Neural progenitor cell (in vitro differentiated cells): ENCODE results near the gene DEAF1. TPM values are rescaled to one million over a fixed set of nuclear protein-coding genes. Genes with fewer than 3 reads are reported as not detected.

Experiments
- DNase-seq: peaks from one replicate; pipeline ENCODE4 v3.0.0-alpha.2; 2016; ENCODE audit warnings: low spot score
- H2AFZ ChIP-seq: fragments of 200-600 bp; sonication (generic); replicated peaks from 2 replicates; pipeline ENCODE4 v1.6.1; 2016; ENCODE audit warnings: antibody characterized with exemption
- H3F3A ChIP-seq: fragments of 200-600 bp; sonication (generic); 2 replicates; pipeline ENCODE4 v1.6.1; 2016; ENCODE audit warnings: antibody characterized with exemption, low read depth
- H3K27ac ChIP-seq: fragments of 200-600 bp; sonication (generic); 2 replicates; pipeline ENCODE4 v1.5.1; 2016; ENCODE audit warnings: mild to moderate bottlenecking
- H3K27me3 ChIP-seq: fragments of 200-600 bp; sonication (generic); 2 replicates; pipeline ENCODE4 v1.6.1; 2016; ENCODE audit warnings: mild to moderate bottlenecking, moderate library complexity
- H3K36me3 ChIP-seq: fragments of 200-600 bp; sonication (generic); 2 replicates; pipeline ENCODE4 v1.5.1; 2016
- H3K4me1 ChIP-seq: fragments of 200-600 bp; sonication (generic); 2 replicates; pipeline ENCODE4 v1.6.1; 2016; ENCODE audit warnings: mixed run types
- H3K4me2 ChIP-seq: fragments of 200-600 bp; sonication (generic); 2 replicates; pipeline ENCODE4 v1.6.1; 2016
- H3K4me3 ChIP-seq: fragments of 200-600 bp; sonication (generic); 2 replicates; pipeline ENCODE4 v1.5.1; 2016
- H3K79me2 ChIP-seq: fragments of 200-600 bp; sonication (generic); 2 replicates; pipeline ENCODE4 v1.6.1; 2016; ENCODE audit warnings: low read depth
- H3K9ac ChIP-seq: fragments of 200-600 bp; sonication (generic); 2 replicates; pipeline ENCODE4 v1.6.1; 2016
- H3K9me3 ChIP-seq: fragments of 200-600 bp; sonication (generic); 2 replicates; pipeline ENCODE4 v1.5.1; 2016; ENCODE audit warnings: low read depth
- H4K20me1 ChIP-seq: fragments of 200-600 bp; sonication (generic); 2 replicates; pipeline ENCODE4 v1.6.1; 2016; ENCODE audit warnings: low read depth
- H3K27ac Mint-ChIP-seq: 3 replicates; pipeline ENCODE4 v1.8.0; 2021; ENCODE audit warnings: mixed read lengths
- H3K27me3 Mint-ChIP-seq: 2 replicates; pipeline ENCODE4 v1.8.0; 2022; ENCODE audit warnings: low read depth, mild to moderate bottlenecking, inconsistent platforms, moderate library complexity, mixed read lengths; ENCODE audit not compliant: insufficient read depth
- H3K36me3 Mint-ChIP-seq: 3 replicates; pipeline ENCODE4 v1.8.0; 2021; ENCODE audit warnings: mixed read lengths
- H3K4me1 Mint-ChIP-seq: 3 replicates; pipeline ENCODE4 v1.8.0; 2021; ENCODE audit warnings: mixed read lengths
- H3K4me3 Mint-ChIP-seq: 3 replicates; pipeline ENCODE4 v1.8.0; 2021; ENCODE audit warnings: mild to moderate bottlenecking, moderate library complexity, mixed read lengths
- H3K9me3 Mint-ChIP-seq: 3 replicates; pipeline ENCODE4 v1.8.0; 2020; ENCODE audit warnings: mixed read lengths
- EZH2 ChIP-seq: fragments of 200-600 bp; sonication (generic); IDR thresholded peaks from 2 replicates; pipeline ENCODE4 v1.6.1; 2017; ENCODE audit warnings: antibody characterized with exemption, mild to moderate bottlenecking, moderate library complexity
- EZH2phosphoT487 ChIP-seq: fragments of 200-600 bp; sonication (generic); IDR thresholded peaks from 2 replicates; pipeline ENCODE4 v1.6.1; 2017; ENCODE audit warnings: antibody characterized with exemption
- total RNA-seq: library from RNA; depleted of rRNA; stranded (reverse); fragments of >200 nt; gene quantifications from 2 replicates; pipeline ENCODE4 v1.2.3, GENCODE V29; 2015; ENCODE audit warnings: low replicate concordance
- TF ChIP-seq, protein P1 (sequence below): fragments of 200-600 bp; sonication (generic); IDR thresholded peaks from 2 replicates; pipeline ENCODE4 v1.5.1; 2017; ENCODE audit warnings: antibody characterized with exemption, mild to moderate bottlenecking

DEAF1 gene
- total RNA-seq, 1 donor from 2014 or later = 38.4 TPM

- Mint-ChIP-seq H3K4me3 (peak overlapping the region; percentile 35), H3K4me1 (peaks cover 2% of the 10 kb centered on the region), H3K36me3 (peaks cover 4% of the 10 kb centered on the region), H3K27ac (no peak overlapping the region), H3K9me3 (no peaks in the 10 kb centered on the region), H3K27me3 (peaks cover 14% of the 10 kb centered on the region)
- H3K27ac ChIP-seq = no peak overlapping the region
- H3K4me2 ChIP-seq = peak overlapping the region; percentile 85
- H3K79me2 ChIP-seq = no peaks in the 10 kb centered on the region
- peaks cover 22% of the 10 kb centered on the region for H3K27me3 ChIP-seq
- H3K9ac ChIP-seq = no peak overlapping the region
- H3F3A ChIP-seq = no peaks in the 10 kb centered on the region
- H3K36me3 ChIP-seq = no peaks in the 10 kb centered on the region
- no peak overlapping the region for H2AFZ ChIP-seq
- no peak for DNase-seq
- peaks cover 14% of the 10 kb centered on the region for H4K20me1 ChIP-seq
- peak overlapping the region; percentile 48 for H3K4me3 ChIP-seq
- TF ChIP-seq, protein P1, sequence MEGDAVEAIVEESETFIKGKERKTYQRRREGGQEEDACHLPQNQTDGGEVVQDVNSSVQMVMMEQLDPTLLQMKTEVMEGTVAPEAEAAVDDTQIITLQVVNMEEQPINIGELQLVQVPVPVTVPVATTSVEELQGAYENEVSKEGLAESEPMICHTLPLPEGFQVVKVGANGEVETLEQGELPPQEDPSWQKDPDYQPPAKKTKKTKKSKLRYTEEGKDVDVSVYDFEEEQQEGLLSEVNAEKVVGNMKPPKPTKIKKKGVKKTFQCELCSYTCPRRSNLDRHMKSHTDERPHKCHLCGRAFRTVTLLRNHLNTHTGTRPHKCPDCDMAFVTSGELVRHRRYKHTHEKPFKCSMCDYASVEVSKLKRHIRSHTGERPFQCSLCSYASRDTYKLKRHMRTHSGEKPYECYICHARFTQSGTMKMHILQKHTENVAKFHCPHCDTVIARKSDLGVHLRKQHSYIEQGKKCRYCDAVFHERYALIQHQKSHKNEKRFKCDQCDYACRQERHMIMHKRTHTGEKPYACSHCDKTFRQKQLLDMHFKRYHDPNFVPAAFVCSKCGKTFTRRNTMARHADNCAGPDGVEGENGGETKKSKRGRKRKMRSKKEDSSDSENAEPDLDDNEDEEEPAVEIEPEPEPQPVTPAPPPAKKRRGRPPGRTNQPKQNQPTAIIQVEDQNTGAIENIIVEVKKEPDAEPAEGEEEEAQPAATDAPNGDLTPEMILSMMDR = no peak
- TF ChIP-seq EZH2 (no peak), EZH2phosphoT487 (no peak)
- no peaks in the 10 kb centered on the region for H3K9me3 ChIP-seq
- H3K4me1 ChIP-seq = peaks cover 15% of the 10 kb centered on the region
Observed at GRCh38 chr11:704781-705645, 10.0 kb upstream of the DEAF1 start.

GRCh38 chr11:704228-704674 is 9.2 kb upstream of the DEAF1 start:
- peaks cover 4% of the 10 kb centered on the region for H3K36me3 Mint-ChIP-seq
- H3K4me3 ChIP-seq = no peak overlapping the region
- no peak overlapping the region for H3K4me3 Mint-ChIP-seq
- no peaks in the 10 kb centered on the region for H3K9me3 ChIP-seq
- peaks cover 2% of the 10 kb centered on the region for H3K4me1 Mint-ChIP-seq
- H3K9me3 Mint-ChIP-seq = no peaks in the 10 kb centered on the region
- peaks cover 14% of the 10 kb centered on the region for H4K20me1 ChIP-seq
- peaks cover 15% of the 10 kb centered on the region for H3K4me1 ChIP-seq
- H3K27ac ChIP-seq = no peak overlapping the region
- peaks cover 14% of the 10 kb centered on the region for H3K27me3 Mint-ChIP-seq
- no peaks in the 10 kb centered on the region for H3K79me2 ChIP-seq
- H2AFZ ChIP-seq = no peak overlapping the region
- no peak for DNase-seq
- no peak for TF ChIP-seq EZH2phosphoT487
- TF ChIP-seq, protein P1 = no peak
- TF ChIP-seq EZH2 = no peak
- no peak overlapping the region for H3K4me2 ChIP-seq
- H3F3A ChIP-seq = no peaks in the 10 kb centered on the region
- H3K27ac Mint-ChIP-seq = no peak overlapping the region
- no peaks in the 10 kb centered on the region for H3K36me3 ChIP-seq
- no peak overlapping the region for H3K9ac ChIP-seq
- peaks cover 22% of the 10 kb centered on the region for H3K27me3 ChIP-seq

GRCh38 chr11:703506-703905 is 8.5 kb upstream of the DEAF1 start:
- Histone ChIP-seq H2AFZ (no peak overlapping the region), H3K4me3 (no peak overlapping the region), H3K9me3 (no peaks in the 10 kb centered on the region), H3K4me2 (no peak overlapping the region), H3K27ac (no peak overlapping the region), H3K9ac (no peak overlapping the region), H4K20me1 (peaks cover 14% of the 10 kb centered on the region), H3K79me2 (no peaks in the 10 kb centered on the region), H3K4me1 (peaks cover 15% of the 10 kb centered on the region), H3K27me3 (peaks cover 22% of the 10 kb centered on the region), H3K36me3 (no peaks in the 10 kb centered on the region), H3F3A (no peaks in the 10 kb centered on the region)
- DNase-seq = no peak
- TF ChIP-seq EZH2phosphoT487 = no peak
- TF ChIP-seq EZH2 = no peak
- TF ChIP-seq, protein P1 = no peak
- peak overlapping the region; percentile 42 for H3K27ac Mint-ChIP-seq
- H3K36me3 Mint-ChIP-seq = peaks cover 4% of the 10 kb centered on the region
- no peaks in the 10 kb centered on the region for H3K9me3 Mint-ChIP-seq
- peaks cover 2% of the 10 kb centered on the region for H3K4me1 Mint-ChIP-seq
- no peak overlapping the region for H3K4me3 Mint-ChIP-seq
- peaks cover 14% of the 10 kb centered on the region for H3K27me3 Mint-ChIP-seq
